Measurements from ENCODE around the gene SURF6. TPM values are rescaled to one million over a fixed set of nuclear protein-coding genes. Genes with fewer than 3 reads are reported as not detected.

SURF6 gene
- total RNA-seq, 4 donors from 2014 or later: 2.9 to 19.3 (median 17.2) TPM

DNA sequence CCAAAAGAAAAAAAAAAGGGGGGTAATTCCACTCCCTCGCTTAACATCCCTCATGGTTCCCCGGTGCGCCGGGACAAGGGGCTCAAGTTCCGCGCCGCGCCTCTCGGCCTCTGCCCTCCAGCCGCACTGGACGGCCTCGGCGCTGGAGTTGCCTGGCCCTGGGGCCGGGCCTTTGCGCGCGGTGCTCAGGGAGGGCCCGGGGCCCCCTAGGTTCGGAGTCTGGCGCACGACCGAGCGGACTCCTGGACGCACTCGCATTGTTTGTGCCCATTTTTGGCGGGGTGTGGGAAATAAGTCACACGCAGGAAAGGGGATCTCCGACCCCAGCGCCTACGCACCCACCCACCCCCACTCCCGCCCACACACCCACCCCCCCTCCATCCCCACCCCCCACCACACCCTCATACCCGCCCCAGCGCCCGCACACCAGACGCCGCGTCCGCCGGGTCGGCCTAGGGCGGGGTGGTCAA, 11.6 kb upstream of the SURF6 start:
- Histone ChIP-seq H3K9me3 (no peaks in the 10 kb centered on the region), H3K27me3 (no peaks in the 10 kb centered on the region), H3K4me1 (peaks cover 0 to 15% of the 10 kb centered on the region in 2 donors), H3K4me3 (peak overlapping the region; percentile 64 to 93), H3K36me3 (no peaks in the 10 kb centered on the region), H3K27ac (peak overlapping the region; percentile 76 to 91)
- intact Hi-C loops (cut with DNase I; ENCODE audit: low total_unique reads): no loop called here
- DNase-seq: peak in 1 of 2 donors; percentile 49
- no peak for TF ChIP-seq POLR2A (IDR thresholded peaks at IDR 0.05)
- TF ChIP-seq, protein P1, sequence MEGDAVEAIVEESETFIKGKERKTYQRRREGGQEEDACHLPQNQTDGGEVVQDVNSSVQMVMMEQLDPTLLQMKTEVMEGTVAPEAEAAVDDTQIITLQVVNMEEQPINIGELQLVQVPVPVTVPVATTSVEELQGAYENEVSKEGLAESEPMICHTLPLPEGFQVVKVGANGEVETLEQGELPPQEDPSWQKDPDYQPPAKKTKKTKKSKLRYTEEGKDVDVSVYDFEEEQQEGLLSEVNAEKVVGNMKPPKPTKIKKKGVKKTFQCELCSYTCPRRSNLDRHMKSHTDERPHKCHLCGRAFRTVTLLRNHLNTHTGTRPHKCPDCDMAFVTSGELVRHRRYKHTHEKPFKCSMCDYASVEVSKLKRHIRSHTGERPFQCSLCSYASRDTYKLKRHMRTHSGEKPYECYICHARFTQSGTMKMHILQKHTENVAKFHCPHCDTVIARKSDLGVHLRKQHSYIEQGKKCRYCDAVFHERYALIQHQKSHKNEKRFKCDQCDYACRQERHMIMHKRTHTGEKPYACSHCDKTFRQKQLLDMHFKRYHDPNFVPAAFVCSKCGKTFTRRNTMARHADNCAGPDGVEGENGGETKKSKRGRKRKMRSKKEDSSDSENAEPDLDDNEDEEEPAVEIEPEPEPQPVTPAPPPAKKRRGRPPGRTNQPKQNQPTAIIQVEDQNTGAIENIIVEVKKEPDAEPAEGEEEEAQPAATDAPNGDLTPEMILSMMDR (IDR thresholded peaks at IDR 0.05): peak in 1 of 4 experiments; percentile 15

DNA sequence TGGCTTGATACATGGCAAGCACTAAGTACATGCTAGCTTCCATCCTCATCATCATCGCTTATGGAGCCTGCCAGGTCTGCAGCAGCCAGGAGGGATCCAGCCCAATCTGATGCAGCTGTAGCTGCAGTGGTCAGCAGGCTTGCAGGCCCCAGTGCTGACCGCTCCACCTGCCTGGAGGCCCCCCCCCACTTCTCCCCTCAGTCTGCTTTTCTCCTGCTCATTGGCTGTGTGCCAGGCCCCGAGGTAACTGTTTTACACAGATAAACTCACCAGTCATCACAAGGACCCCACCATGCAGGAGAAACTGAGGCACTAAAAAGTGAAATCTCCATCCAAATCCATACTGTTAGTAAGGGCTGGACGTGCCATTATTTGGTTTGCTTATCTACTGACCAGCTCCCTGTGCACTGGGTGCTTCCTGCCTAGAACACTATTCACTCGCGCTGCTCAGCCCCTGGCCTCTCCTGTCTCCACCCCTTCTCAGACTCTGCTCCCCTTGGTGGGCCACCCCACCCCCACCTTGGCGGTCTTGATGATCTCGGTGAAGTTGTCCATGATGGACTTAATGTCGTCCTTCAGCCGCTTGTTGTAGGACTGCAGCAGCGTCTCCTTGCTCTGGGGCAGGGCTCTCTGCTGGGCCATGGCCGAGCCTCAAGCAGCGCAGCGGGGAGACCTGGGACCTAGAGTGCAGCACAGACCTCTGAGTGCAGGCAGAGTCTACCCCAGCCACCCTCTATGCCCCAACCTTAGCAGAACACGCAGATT, 10.2 kb upstream of the SURF6 start:
- Histone ChIP-seq H3K4me1 (peaks cover 0 to 15% of the 10 kb centered on the region in 2 donors), H3K27me3 (no peaks in the 10 kb centered on the region), H3K36me3 (no peaks in the 10 kb centered on the region), H3K27ac (peak overlapping the region; percentile 76 to 91), H3K4me3 (peak overlapping the region in 1 of 2 donors; percentile 93), H3K9me3 (no peaks in the 10 kb centered on the region)
- intact Hi-C loops (cut with DNase I; ENCODE audit: low total_unique reads): no loop called here
- no peak for TF ChIP-seq POLR2A (IDR thresholded peaks at IDR 0.05)
- TF ChIP-seq, protein P1 (IDR thresholded peaks at IDR 0.05): no peak
- peak in 1 of 2 donors; percentile 49 for DNase-seq

DNA sequence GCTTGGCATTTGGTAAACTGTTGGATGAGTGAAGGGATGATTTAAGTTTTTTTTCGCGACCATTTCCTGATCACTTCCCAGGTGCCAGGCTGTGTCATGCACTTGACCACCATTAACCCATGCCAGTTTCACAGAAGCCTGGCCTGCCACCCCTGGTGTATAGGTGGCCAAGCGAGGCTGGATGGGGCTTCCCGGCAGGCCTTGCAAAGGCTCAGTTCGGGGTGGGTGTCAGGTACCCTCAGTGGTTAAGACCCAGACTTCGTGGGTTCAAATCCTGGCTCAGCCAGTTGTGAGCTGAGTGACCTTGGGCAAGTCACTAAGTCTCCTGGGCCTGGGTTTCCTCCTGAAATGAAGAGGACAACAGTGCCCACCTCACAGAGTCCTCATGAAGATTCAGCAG, 9.6 kb upstream of the SURF6 start:
- H3K9me3 ChIP-seq: no peaks in the 10 kb centered on the region
- H3K4me1 ChIP-seq: peaks cover 0 to 15% of the 10 kb centered on the region in 2 donors
- H3K4me3 ChIP-seq: no peak overlapping the region
- TF ChIP-seq, protein P1 (IDR thresholded peaks at IDR 0.05): no peak
- no peak for TF ChIP-seq POLR2A (IDR thresholded peaks at IDR 0.05)
- no peak overlapping the region for H3K27ac ChIP-seq
- intact Hi-C loops (cut with DNase I; ENCODE audit: low total_unique reads): no loop called here
- H3K36me3 ChIP-seq: no peaks in the 10 kb centered on the region
- H3K27me3 ChIP-seq: no peaks in the 10 kb centered on the region
- no peak for DNase-seq

DNA sequence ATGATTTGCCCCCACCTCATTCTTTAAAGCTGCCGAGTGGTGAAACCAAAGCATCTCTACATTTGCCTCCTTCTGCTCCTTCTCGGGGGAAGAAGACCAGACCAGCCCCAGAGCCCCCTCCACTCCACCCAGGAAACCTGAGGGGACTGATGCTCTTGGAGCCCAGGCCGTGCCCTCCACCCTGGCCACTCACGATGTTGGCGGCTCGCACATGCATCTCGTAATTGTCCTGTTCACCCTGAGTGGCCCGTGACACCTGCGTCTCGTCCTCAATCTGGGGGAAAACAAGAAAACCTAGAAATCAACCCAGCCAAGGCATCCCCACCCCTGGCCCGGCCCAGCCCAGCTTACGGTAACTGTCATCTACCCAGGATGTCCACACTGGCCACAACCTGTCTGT, 9.0 kb upstream of the SURF6 start:
- intact Hi-C loops (cut with DNase I; ENCODE audit: low total_unique reads): no loop called here
- peaks cover 0 to 15% of the 10 kb centered on the region in 2 donors for H3K4me1 ChIP-seq
- no peaks in the 10 kb centered on the region for H3K27me3 ChIP-seq
- no peak for DNase-seq
- H3K4me3 ChIP-seq: no peak overlapping the region
- H3K27ac ChIP-seq: no peak overlapping the region
- TF ChIP-seq POLR2A (IDR thresholded peaks at IDR 0.05): no peak
- TF ChIP-seq, protein P1 (IDR thresholded peaks at IDR 0.05): no peak
- no peaks in the 10 kb centered on the region for H3K36me3 ChIP-seq
- H3K9me3 ChIP-seq: no peaks in the 10 kb centered on the region

DNA sequence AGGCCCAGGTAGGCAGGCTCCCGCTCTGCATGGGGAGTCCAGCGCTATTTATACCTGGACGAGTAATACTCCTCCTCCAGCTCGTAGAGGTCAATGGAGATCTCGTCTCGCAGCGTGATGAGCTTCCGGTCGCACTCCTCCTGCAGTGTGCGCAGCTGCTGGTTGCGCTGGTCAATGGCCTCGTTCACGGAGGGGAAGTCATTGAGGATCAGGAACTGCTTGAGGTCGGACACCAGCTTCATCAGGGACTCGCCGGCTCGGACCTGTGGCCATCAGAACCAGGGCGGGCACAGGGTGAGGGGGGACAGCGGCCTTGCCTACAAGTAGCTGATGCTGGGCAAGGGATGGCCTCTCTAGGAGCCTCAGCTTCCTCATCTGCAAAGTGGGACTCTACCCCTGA, 8.1 kb upstream of the SURF6 start:
- no peak for DNase-seq
- H3K36me3 ChIP-seq: no peaks in the 10 kb centered on the region
- intact Hi-C loops (cut with DNase I; ENCODE audit: low total_unique reads): no loop called here
- TF ChIP-seq POLR2A (IDR thresholded peaks at IDR 0.05): no peak
- TF ChIP-seq, protein P1 (IDR thresholded peaks at IDR 0.05): no peak
- H3K9me3 ChIP-seq: no peaks in the 10 kb centered on the region
- no peaks in the 10 kb centered on the region for H3K27me3 ChIP-seq
- no peak overlapping the region for H3K4me3 ChIP-seq
- H3K27ac ChIP-seq: no peak overlapping the region
- H3K4me1 ChIP-seq: peaks cover 0 to 10% of the 10 kb centered on the region in 2 donors
